Erythroblast (primary cell): Measurements from ENCODE around the gene C9orf50.

Experiments
- GATA1 ChIP-seq: IDR thresholded peaks from 2 replicates; pipeline ENCODE4 v1.6.1; 2011; ENCODE audit warnings: low read depth, mild to moderate bottlenecking, control low read depth, low read length, moderate library complexity
- POLR2A ChIP-seq: IDR thresholded peaks from 2 replicates; pipeline ENCODE4 v1.6.1; 2011; ENCODE audit warnings: mild to moderate bottlenecking, low read length

- TF ChIP-seq POLR2A (no peak), GATA1 (no peak)
Observed at GRCh38 chr9:129602598-129603415, 18.1 kb downstream of the C9orf50 start.
